ENCODE data around the gene RANBP9. TPM values are rescaled to one million over a fixed set of nuclear protein-coding genes. Genes with fewer than 3 reads are reported as not detected.

Gene RANBP9
- total RNA-seq, 2 donors from 2014 or later = 27.2 to 35.0 TPM

DNA sequence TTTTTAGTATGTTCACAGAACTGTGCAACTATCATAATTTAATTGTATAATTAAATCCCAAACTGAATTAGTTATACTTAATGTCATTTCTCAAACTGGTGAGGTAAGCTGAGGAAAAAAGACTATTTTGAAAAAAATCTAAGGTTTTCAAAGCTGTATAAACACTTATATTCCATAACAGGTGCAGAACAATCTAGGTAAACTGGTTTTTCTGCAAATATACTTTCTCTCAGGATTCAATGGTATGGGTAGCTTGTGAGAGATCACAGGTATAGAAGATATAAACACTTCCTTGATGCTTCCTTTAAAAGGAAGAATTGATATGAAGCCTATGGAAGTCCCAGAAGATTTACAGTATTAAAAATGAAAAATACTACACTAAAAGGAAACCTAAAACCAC, 62.8 kb downstream of the RANBP9 start:
- Histone ChIP-seq H3K4me1 (no peaks in the 10 kb centered on the region), H3K4me3 (no peak overlapping the region), H3K9me3 (no peaks in the 10 kb centered on the region), H3K27ac (no peak overlapping the region), H3K36me3 (no peaks in the 10 kb centered on the region), H3K27me3 (no peaks in the 10 kb centered on the region), H3K9ac (ENCODE audit: low read depth in 2 of 2, low read length in 2 of 2) (no peak overlapping the region)
- intact Hi-C loops (cut with DNase I) = no loop called here
- no peak for DNase-seq
- TF ChIP-seq, protein P1, sequence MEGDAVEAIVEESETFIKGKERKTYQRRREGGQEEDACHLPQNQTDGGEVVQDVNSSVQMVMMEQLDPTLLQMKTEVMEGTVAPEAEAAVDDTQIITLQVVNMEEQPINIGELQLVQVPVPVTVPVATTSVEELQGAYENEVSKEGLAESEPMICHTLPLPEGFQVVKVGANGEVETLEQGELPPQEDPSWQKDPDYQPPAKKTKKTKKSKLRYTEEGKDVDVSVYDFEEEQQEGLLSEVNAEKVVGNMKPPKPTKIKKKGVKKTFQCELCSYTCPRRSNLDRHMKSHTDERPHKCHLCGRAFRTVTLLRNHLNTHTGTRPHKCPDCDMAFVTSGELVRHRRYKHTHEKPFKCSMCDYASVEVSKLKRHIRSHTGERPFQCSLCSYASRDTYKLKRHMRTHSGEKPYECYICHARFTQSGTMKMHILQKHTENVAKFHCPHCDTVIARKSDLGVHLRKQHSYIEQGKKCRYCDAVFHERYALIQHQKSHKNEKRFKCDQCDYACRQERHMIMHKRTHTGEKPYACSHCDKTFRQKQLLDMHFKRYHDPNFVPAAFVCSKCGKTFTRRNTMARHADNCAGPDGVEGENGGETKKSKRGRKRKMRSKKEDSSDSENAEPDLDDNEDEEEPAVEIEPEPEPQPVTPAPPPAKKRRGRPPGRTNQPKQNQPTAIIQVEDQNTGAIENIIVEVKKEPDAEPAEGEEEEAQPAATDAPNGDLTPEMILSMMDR (IDR thresholded peaks at IDR 0.05) = no peak

DNA sequence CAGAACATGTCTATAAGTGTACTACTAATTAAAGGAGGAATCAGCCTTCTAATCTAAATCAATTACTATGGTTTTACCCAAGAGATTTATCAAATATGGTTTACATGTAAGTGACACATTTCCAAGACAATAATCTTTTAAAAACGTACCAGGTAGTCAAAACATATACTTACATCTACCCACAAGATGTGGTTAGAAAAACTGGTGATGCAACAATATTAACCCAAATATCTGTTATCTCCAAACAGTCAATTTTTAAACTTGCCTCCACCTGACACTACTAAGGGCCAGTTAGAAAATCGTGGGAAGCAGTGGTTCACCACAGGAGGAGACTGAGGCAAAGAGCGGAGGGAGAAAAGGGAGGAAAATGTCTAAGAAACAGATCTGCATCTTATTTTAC, 68.5 kb downstream of the RANBP9 start:
- Histone ChIP-seq H3K4me3 (no peak overlapping the region), H3K36me3 (no peaks in the 10 kb centered on the region), H3K27me3 (no peaks in the 10 kb centered on the region), H3K9me3 (no peaks in the 10 kb centered on the region), H3K4me1 (no peaks in the 10 kb centered on the region), H3K9ac (ENCODE audit: low read depth in 2 of 2, low read length in 2 of 2) (no peak overlapping the region), H3K27ac (no peak overlapping the region)
- no peak for DNase-seq
- intact Hi-C loops (cut with DNase I) = no loop called here
- TF ChIP-seq, protein P1 (IDR thresholded peaks at IDR 0.05) = no peak

DNA sequence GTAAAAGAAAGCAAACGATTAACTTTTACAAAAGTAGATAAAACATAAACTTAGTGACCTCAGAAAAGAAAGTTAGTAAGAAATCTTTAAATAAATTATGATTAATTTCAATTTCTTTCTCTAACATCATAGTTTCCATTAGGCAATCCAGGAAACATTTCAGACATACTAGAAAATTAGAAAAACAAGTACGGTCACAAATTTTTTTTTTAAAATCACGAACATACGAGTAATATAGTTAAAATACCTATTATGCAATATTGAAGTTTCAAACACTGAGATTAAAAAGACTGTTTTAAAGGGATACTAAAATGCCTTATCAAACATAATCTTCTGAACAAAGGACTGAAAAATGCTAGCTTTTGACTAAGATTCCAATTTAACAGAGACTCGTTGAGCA, 70.3 kb downstream of the RANBP9 start:
- no peaks in the 10 kb centered on the region for H3K9me3 ChIP-seq
- H3K4me1 ChIP-seq = no peaks in the 10 kb centered on the region
- H3K27me3 ChIP-seq = no peaks in the 10 kb centered on the region
- no peaks in the 10 kb centered on the region for H3K36me3 ChIP-seq
- no peak overlapping the region for H3K27ac ChIP-seq
- TF ChIP-seq, protein P1 (IDR thresholded peaks at IDR 0.05) = no peak
- H3K4me3 ChIP-seq = no peak overlapping the region
- intact Hi-C loops (cut with DNase I) = no loop called here
- DNase-seq = no peak
- H3K9ac ChIP-seq (ENCODE audit: low read depth in 2 of 2, low read length in 2 of 2) = no peak overlapping the region

DNA sequence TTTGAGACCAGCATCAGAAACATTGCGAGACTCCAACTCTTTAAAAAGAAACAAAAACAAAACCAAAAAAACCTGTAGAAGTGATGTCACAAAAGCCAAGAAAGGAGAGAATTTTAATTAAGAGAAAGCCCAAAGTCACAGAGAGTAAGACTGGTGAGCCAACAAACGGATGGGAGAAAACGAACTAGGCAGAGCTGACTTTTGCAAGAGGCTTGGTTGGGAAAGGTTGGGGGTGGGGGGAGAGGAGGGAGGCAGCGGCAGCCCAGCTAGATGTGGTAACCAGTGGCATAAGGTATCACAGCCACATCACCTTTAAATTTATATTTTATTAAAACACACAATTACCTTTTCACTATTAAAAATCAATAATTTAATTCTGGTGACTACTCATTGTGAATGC, 73.0 kb downstream of the RANBP9 start:
- H3K27me3 ChIP-seq = no peaks in the 10 kb centered on the region
- TF ChIP-seq, protein P1 (IDR thresholded peaks at IDR 0.05) = no peak
- H3K9ac ChIP-seq (ENCODE audit: low read depth in 2 of 2, low read length in 2 of 2) = no peak overlapping the region
- H3K36me3 ChIP-seq = no peaks in the 10 kb centered on the region
- intact Hi-C loops (cut with DNase I) = no loop called here
- no peak overlapping the region for H3K27ac ChIP-seq
- no peak overlapping the region for H3K4me3 ChIP-seq
- no peaks in the 10 kb centered on the region for H3K9me3 ChIP-seq
- no peaks in the 10 kb centered on the region for H3K4me1 ChIP-seq
- DNase-seq = no peak

DNA sequence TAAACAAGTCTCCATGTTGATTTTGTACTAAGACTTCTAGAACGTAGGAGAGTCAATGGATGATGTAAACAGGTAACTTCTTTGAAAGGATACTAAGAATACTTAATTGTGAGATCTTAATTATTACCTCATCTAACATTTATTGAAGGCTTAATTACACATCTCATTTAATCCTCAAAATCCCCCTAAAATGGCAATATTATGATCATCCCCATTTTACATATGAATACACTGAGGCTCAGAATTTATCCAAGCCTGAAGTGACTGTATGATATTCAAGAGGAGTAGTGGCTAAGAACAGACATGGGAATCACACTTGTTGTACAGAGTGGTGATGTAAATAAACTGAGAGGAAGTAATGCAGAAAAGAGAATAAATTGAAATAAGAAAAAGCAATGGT, 73.6 kb downstream of the RANBP9 start:
- TF ChIP-seq, protein P1 (IDR thresholded peaks at IDR 0.05) = no peak
- Histone ChIP-seq H3K9me3 (no peaks in the 10 kb centered on the region), H3K4me3 (no peak overlapping the region), H3K27me3 (no peaks in the 10 kb centered on the region), H3K4me1 (no peaks in the 10 kb centered on the region), H3K9ac (ENCODE audit: low read depth in 2 of 2, low read length in 2 of 2) (no peak overlapping the region), H3K27ac (no peak overlapping the region), H3K36me3 (no peaks in the 10 kb centered on the region)
- no peak for DNase-seq
- intact Hi-C loops (cut with DNase I) = no loop called here
